IMR-90 (cell line): ENCODE measurements around the gene TATDN2. TPM values are rescaled to one million over a fixed set of nuclear protein-coding genes. Genes with fewer than 3 reads are reported as not detected.

ENCODE experiments used
- ATAC-seq: fragments of 200-7000 bp; cut with Tn5 transposase; 2 replicates; pipeline ENCODE4 v1.9.1; 2020; ENCODE audit warnings: low read depth, mild to moderate bottlenecking, moderate library complexity
- BruUV-seq: library from RNA; stranded (reverse); fragments of 400-500 nt; replicated peaks from 2 replicates; lab custom pipeline; 2021; lab: Mats Ljungman, UMichigan
- CTCF ChIA-PET: fragments of 300-600 bp; formaldehyde crosslinking; extraction: SDS; loops from one replicate; lab custom pipeline; 2021; ENCODE audit warnings: antibody characterized with exemption; lab: Yijun Ruan, JAX
- POLR2A ChIA-PET: fragments of 300-600 bp; sonication (Branson Sonifier 250); formaldehyde crosslinking; loops from one replicate; lab custom pipeline; 2022; ENCODE audit warnings: antibody characterized with exemption; ENCODE audit not compliant: unreplicated experiment; lab: Charles Lee
- DNase-seq: peaks from one replicate; pipeline ENCODE4 v3.0.0; 2013
- H2AFZ ChIP-seq: replicated peaks from 2 replicates; pipeline ENCODE3; 2013; ENCODE audit warnings: low read length, mild to moderate bottlenecking; ENCODE audit not compliant: poor library complexity
- H2AK5ac ChIP-seq: 2 replicates; pipeline ENCODE4 v1.6.1; 2013; ENCODE audit warnings: low read depth, low read length, inconsistent platforms
- H2AK9ac ChIP-seq: replicated peaks from 2 replicates; pipeline ENCODE3; 2013; ENCODE audit warnings: mild to moderate bottlenecking, low read depth, low read length, moderate library complexity; ENCODE audit not compliant: poor library complexity
- H2BK120ac ChIP-seq: 2 replicates; pipeline ENCODE4 v1.6.1; 2013; ENCODE audit warnings: low read depth, low read length, inconsistent platforms
- H2BK15ac ChIP-seq: 3 replicates; pipeline ENCODE4 v1.6.1; 2013; ENCODE audit warnings: low read depth, low read length, inconsistent platforms
- H2BK20ac ChIP-seq: 2 replicates; pipeline ENCODE4 v1.6.1; 2013; ENCODE audit warnings: low read depth, mild to moderate bottlenecking, inconsistent platforms, low read length, moderate library complexity
- H2BK5ac ChIP-seq: 2 replicates; pipeline ENCODE4 v1.6.1; 2013; ENCODE audit warnings: mild to moderate bottlenecking, low read depth, low read length, inconsistent platforms; ENCODE audit not compliant: poor library complexity, severe bottlenecking
- H3K14ac ChIP-seq: replicated peaks from 2 replicates; pipeline ENCODE4 v1.6.1; 2013; ENCODE audit warnings: low read depth, low read length, inconsistent platforms
- H3K18ac ChIP-seq: 2 replicates; pipeline ENCODE4 v1.6.1; 2013; ENCODE audit warnings: low read depth, low read length, control low read depth
- H3K23ac ChIP-seq: 2 replicates; pipeline ENCODE4 v1.6.1; 2013; ENCODE audit warnings: low read depth, low read length, inconsistent platforms
- H3K27ac ChIP-seq: 2 replicates; pipeline ENCODE4 v1.5.1; 2013; ENCODE audit warnings: mild to moderate bottlenecking, control low read depth, low read length; ENCODE audit not compliant: insufficient read depth
- H3K27me3 ChIP-seq: 2 replicates; pipeline ENCODE4 v1.6.1; 2013; ENCODE audit warnings: low read length; ENCODE audit not compliant: control insufficient read depth, insufficient read depth
- H3K36me3 ChIP-seq: 2 replicates; pipeline ENCODE4 v1.6.1; 2013; ENCODE audit warnings: low read length, mixed read lengths; ENCODE audit not compliant: control insufficient read depth, insufficient read depth
- H3K4ac ChIP-seq: 2 replicates; pipeline ENCODE4 v1.6.1; 2013; ENCODE audit warnings: low read depth, low read length, inconsistent platforms
- H3K4me1 ChIP-seq: 2 replicates; pipeline ENCODE4 v1.6.1; 2013; ENCODE audit warnings: low read length, mixed read lengths; ENCODE audit not compliant: control insufficient read depth, insufficient read depth
- H3K4me2 ChIP-seq: 2 replicates; pipeline ENCODE4 v1.6.1; 2013; ENCODE audit warnings: low read depth, mild to moderate bottlenecking, control low read depth, low read length, moderate library complexity
- H3K4me3 ChIP-seq: 2 replicates; pipeline ENCODE4 v1.5.1; 2013; ENCODE audit warnings: low read depth, mild to moderate bottlenecking, control low read depth, low read length, moderate library complexity; ENCODE audit not compliant: insufficient read depth
- H3K56ac ChIP-seq: 2 replicates; pipeline ENCODE4 v1.6.1; 2013; ENCODE audit warnings: low read length, inconsistent platforms; ENCODE audit not compliant: insufficient read depth; ENCODE audit errors: extremely low read depth
- H3K79me1 ChIP-seq, 2 experiments: 2 replicates each; pipeline ENCODE4 v1.6.1; 2013; ENCODE audit warnings: low read length in 2 of 2, inconsistent platforms in 1 of 2, low read depth in 1 of 2
- H3K9ac ChIP-seq: 2 replicates; pipeline ENCODE4 v1.6.1; 2013; ENCODE audit warnings: low read depth, low read length, control low read depth
- H3K9me1 ChIP-seq: 2 replicates; pipeline ENCODE4 v1.6.1; 2013; ENCODE audit warnings: low read length, inconsistent platforms; ENCODE audit not compliant: insufficient read depth
- H3K9me3 ChIP-seq: 2 replicates; pipeline ENCODE4 v1.6.1; 2013; ENCODE audit warnings: low read length; ENCODE audit not compliant: control insufficient read depth, insufficient read depth
- H4K20me1 ChIP-seq: 2 replicates; pipeline ENCODE4 v1.6.1; 2013; ENCODE audit warnings: low read length, inconsistent platforms; ENCODE audit not compliant: insufficient read depth
- H4K5ac ChIP-seq: 2 replicates; pipeline ENCODE4 v1.6.1; 2013; ENCODE audit warnings: mild to moderate bottlenecking, low read depth, low read length, control low read depth
- H4K8ac ChIP-seq, 2 experiments: 2 replicates each; pipeline ENCODE4 v1.6.1; 2013; ENCODE audit warnings: low read depth in 2 of 2, low read length in 2 of 2, control low read depth in 1 of 2, inconsistent platforms in 1 of 2
- H4K91ac ChIP-seq: 2 replicates; pipeline ENCODE4 v1.6.1; 2013; ENCODE audit warnings: low read depth, low read length, inconsistent platforms; ENCODE audit not compliant: insufficient read depth
- ELK1 ChIP-seq: fragments of 150-350 bp; IDR thresholded peaks from 2 replicates; pipeline ENCODE4 v1.6.1; 2016; ENCODE audit warnings: low read depth, mild to moderate bottlenecking, low read length, moderate library complexity, borderline replicate concordance
- MAFK ChIP-seq: IDR thresholded peaks from 2 replicates; pipeline ENCODE4 v1.6.1; 2012; ENCODE audit warnings: low read depth, low read length, improper control_type of control experiment
- MAZ ChIP-seq: IDR thresholded peaks from 2 replicates; pipeline ENCODE4 v1.6.1; 2012; ENCODE audit warnings: low read depth, mild to moderate bottlenecking, low read length, improper control_type of control experiment, moderate library complexity, borderline replicate concordance
- MXI1 ChIP-seq: IDR thresholded peaks from 2 replicates; pipeline ENCODE4 v1.6.1; 2012; ENCODE audit warnings: low read depth, mild to moderate bottlenecking, low read length, moderate library complexity, borderline replicate concordance
- POLR2A ChIP-seq: IDR thresholded peaks from 2 replicates; pipeline ENCODE4 v1.6.1; 2012; ENCODE audit warnings: mild to moderate bottlenecking, low read depth, low read length
- RAD21 ChIP-seq: IDR thresholded peaks from 2 replicates; pipeline ENCODE4 v1.6.1; 2012; ENCODE audit warnings: low read length, improper control_type of control experiment
- RCOR1 ChIP-seq: IDR thresholded peaks from 2 replicates; pipeline ENCODE4 v1.6.1; 2012; ENCODE audit warnings: mild to moderate bottlenecking, low read length, improper control_type of control experiment; ENCODE audit not compliant: insufficient replicate concordance
- RFX5 ChIP-seq: IDR thresholded peaks from 2 replicates; pipeline ENCODE4 v1.8.0; 2012; ENCODE audit warnings: low read depth, mild to moderate bottlenecking, low read length, moderate library complexity
- SMC3 ChIP-seq: fragments of 150-350 bp; IDR thresholded peaks from 2 replicates; pipeline ENCODE4 v1.6.1; 2016; ENCODE audit warnings: low read depth, mild to moderate bottlenecking, antibody characterized with exemption, low read length, moderate library complexity
- WGBS, 2 experiments: methylation state at CpG; one replicate each; pipeline versions ENCODE4 v1.1.5 to v1.1.7; 2013; ENCODE audit warnings: missing lambda C conversion rate in 2 of 2; ENCODE audit not compliant: insufficient read length in 1 of 2; ENCODE audit errors: extremely low coverage in 2 of 2; 5-methylcytosine and 5-hydroxymethylcytosine counted together
- dilution Hi-C: fragments of 300-500 bp; cut with HindIII; formaldehyde crosslinking; loops from one replicate; pipeline ENCODE4 v1.14.3; 2018; ENCODE audit warnings: low sequenced_read_pairs; ENCODE audit not compliant: unreplicated experiment
- in situ Hi-C: fragments of 300-500 bp; cut with MboI; formaldehyde crosslinking; loops from 3 replicates; pipeline ENCODE4 v1.14.3; 2019; ENCODE audit warnings: low sequenced_read_pairs, inconsistent platforms, mixed read lengths
- intact Hi-C: fragments of 100-400 bp; cut with micrococcal nuclease; formaldehyde crosslinking; loops from 2 replicates; pipeline ENCODE4 v1.10.0; 2022
- polyA plus RNA-seq, 3 experiments: library from polyadenylated mRNA; depleted of rRNA; stranded (reverse); fragments of >200 nt; gene quantifications; 2 replicates each; pipeline ENCODE4 v1.2.3, GENCODE V29; 2012; ENCODE audit warnings: low replicate concordance in 1 of 3
- total RNA-seq: library from RNA; depleted of rRNA; stranded (reverse); fragments of >200 nt; gene quantifications from 2 replicates; pipeline ENCODE4 v1.2.3, GENCODE V29; 2012

Gene TATDN2
- total and polyA plus RNA-seq, 2 of the 4 experiments (the other 2 are of a cell fraction) = 9.0 to 18.8 TPM

GRCh38 chr3:10290481-10291176 lies 42.4 kb downstream of the TATDN2 start:
- Histone ChIP-seq H3K9ac (no peak overlapping the region), H4K91ac (no peak overlapping the region), H4K8ac (no peak overlapping the region), H3K18ac (no peak overlapping the region), H2BK120ac (no peak overlapping the region), H3K27me3 (no peaks in the 10 kb centered on the region), H3K9me3 (no peaks in the 10 kb centered on the region), H3K14ac (no peak overlapping the region), H3K4me2 (no peak overlapping the region), H3K36me3 (peaks cover 25% of the 10 kb centered on the region), H4K20me1 (no peaks in the 10 kb centered on the region), H2AFZ (no peak overlapping the region), H3K23ac (no peak overlapping the region), H3K79me1 (no peaks in the 10 kb centered on the region; a peak in 1 of 4 replicates), H3K27ac (no peak overlapping the region), H2BK15ac (no peak overlapping the region), H3K9me1 (peaks cover 3% of the 10 kb centered on the region; the same call in 1 of the 2 replicates), H4K5ac (no peak overlapping the region), H3K56ac (no peak overlapping the region), H2BK5ac (no peak overlapping the region), H3K4me1 (no peaks in the 10 kb centered on the region), H2AK9ac (no peak overlapping the region), H3K4ac (no peak overlapping the region), H3K4me3 (no peak overlapping the region), H2BK20ac (no peak overlapping the region), H2AK5ac (no peak overlapping the region)
- no TSS peak for BruUV-seq
- CTCF ChIA-PET = interaction anchor here (0.5 kb wide), 1 partner anchor 855 kb away, joined by 3 read pairs; no protein-coding TSS in a partner anchor
- dilution Hi-C loops = no loop called here
- TF ChIP-seq MAFK (no peak), RAD21 (no peak), RCOR1 (no peak), POLR2A (no peak), ELK1 (no peak), SMC3 (no peak), MAZ (no peak), MXI1 (no peak), RFX5 (no peak)
- 84% methylated on average over 7 of the region's 18 CpGs; no CpG with 5 or more reads in 1 of the 2 experiments for WGBS, 2 experiments
- in situ Hi-C loops = no loop called here
- intact Hi-C loops = no loop called here
- ATAC-seq = no peak
- POLR2A ChIA-PET = no interaction called here
- no peak for DNase-seq
